Loucy (cell line): ENCODE measurements around the gene ATP1B3.

ENCODE experiments used
- H2AFZ ChIP-seq: fragments of 200-600 bp; sonication (generic); 2 replicates; pipeline ENCODE4 v1.6.0; 2016; ENCODE audit warnings: antibody characterized with exemption, mild to moderate bottlenecking, low read length, moderate library complexity
- H3F3A ChIP-seq: fragments of 200-600 bp; 2 replicates; pipeline ENCODE4 v1.6.0; 2016; ENCODE audit warnings: antibody characterized with exemption, low read depth, mild to moderate bottlenecking
- H3K27me3 ChIP-seq: fragments of 200-600 bp; sonication (generic); 2 replicates; pipeline ENCODE4 v1.6.1; 2014; ENCODE audit warnings: low read length, mild to moderate bottlenecking; ENCODE audit not compliant: insufficient read depth, poor library complexity, severe bottlenecking
- H3K36me3 ChIP-seq: fragments of 200-600 bp; sonication (generic); 2 replicates; pipeline ENCODE4 v1.6.1; 2016; ENCODE audit warnings: low read length; ENCODE audit not compliant: insufficient read depth
- H3K4me1 ChIP-seq: fragments of 200-600 bp; sonication (generic); 2 replicates; pipeline ENCODE4 v1.5.1; 2014; ENCODE audit warnings: low read length, mild to moderate bottlenecking; ENCODE audit not compliant: insufficient read depth, poor library complexity, severe bottlenecking
- H3K4me2 ChIP-seq: fragments of 200-600 bp; sonication (generic); 2 replicates; pipeline ENCODE4 v1.6.0; 2014; ENCODE audit warnings: antibody characterized with exemption, low read length, low read depth, mild to moderate bottlenecking; ENCODE audit not compliant: poor library complexity, severe bottlenecking
- H3K4me3 ChIP-seq: fragments of 200-600 bp; sonication (generic); 2 replicates; pipeline ENCODE4 v1.5.1; 2014; ENCODE audit warnings: low read length, mild to moderate bottlenecking, mixed read lengths; ENCODE audit not compliant: poor library complexity, severe bottlenecking
- H3K79me2 ChIP-seq: fragments of 200-600 bp; sonication (generic); 2 replicates; pipeline ENCODE4 v1.6.1; 2014; ENCODE audit warnings: low read length; ENCODE audit not compliant: insufficient read depth
- H3K9ac ChIP-seq: fragments of 200-600 bp; sonication (generic); 2 replicates; pipeline ENCODE4 v1.6.0; 2014; ENCODE audit warnings: mild to moderate bottlenecking, low read depth, low read length, moderate library complexity; ENCODE audit not compliant: poor library complexity, severe bottlenecking
- H3K9me2 ChIP-seq: fragments of 200-600 bp; sonication (generic); replicated peaks from 2 replicates; pipeline ENCODE4 v1.6.1; 2016; ENCODE audit warnings: low read depth, low read length, mixed read lengths
- H3K9me3 ChIP-seq: fragments of 200-600 bp; sonication (generic); 2 replicates; pipeline ENCODE4 v1.6.1; 2014; ENCODE audit warnings: mild to moderate bottlenecking, antibody characterized with exemption, low read length, low read depth; ENCODE audit not compliant: insufficient read depth
- H4K20me1 ChIP-seq: fragments of 200-600 bp; sonication (generic); 2 replicates; pipeline ENCODE4 v1.6.0; 2014; ENCODE audit warnings: antibody characterized with exemption, low read length, mild to moderate bottlenecking; ENCODE audit not compliant: insufficient read depth, poor library complexity, severe bottlenecking
- EZH2phosphoT487 ChIP-seq: fragments of 200-600 bp; IDR thresholded peaks from 2 replicates; pipeline ENCODE4 v1.6.1; 2018; ENCODE audit warnings: antibody characterized with exemption, mild to moderate bottlenecking, moderate library complexity, borderline replicate concordance
- TF ChIP-seq, protein P1 (sequence below): fragments of 200-600 bp; sonication (generic); conservative IDR thresholded peaks from 2 replicates; pipeline ENCODE4 v1.5.1; 2014; ENCODE audit warnings: mild to moderate bottlenecking, antibody characterized with exemption, low read length

Gene ATP1B3

DNA sequence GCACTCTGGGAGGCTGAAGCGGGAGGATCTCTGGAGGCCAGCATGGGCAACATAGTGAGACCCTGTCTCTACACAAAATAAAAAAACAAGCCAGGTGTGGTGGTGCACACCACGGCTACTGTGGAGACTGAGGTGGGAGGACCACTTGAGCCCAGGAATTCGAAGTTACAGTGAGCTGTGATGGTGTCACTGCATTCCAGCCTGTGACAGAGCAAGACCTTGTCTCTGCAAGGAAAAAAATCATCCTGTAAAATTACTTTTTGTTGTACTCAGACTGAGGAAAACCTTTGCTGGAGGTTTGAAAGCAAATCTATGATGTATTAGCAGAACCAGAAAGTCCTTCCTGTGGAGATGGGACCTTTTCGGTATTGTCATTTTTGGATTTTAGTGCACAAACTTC is 63.3 kb downstream of the ATP1B3 start:
- H3K4me1 ChIP-seq, result peaks cover 34% of the 10 kb centered on the region
- no peaks in the 10 kb centered on the region for H3K27me3 ChIP-seq
- no peaks in the 10 kb centered on the region for H3K9me3 ChIP-seq
- H3F3A ChIP-seq, result peaks cover 5% of the 10 kb centered on the region
- H3K4me2 ChIP-seq, result peak overlapping the region; percentile 74
- no peaks in the 10 kb centered on the region for H3K36me3 ChIP-seq
- peak overlapping the region; percentile 67 for H3K4me3 ChIP-seq
- no peak overlapping the region for H2AFZ ChIP-seq
- H3K9me2 ChIP-seq, result no peaks in the 10 kb centered on the region
- no peaks in the 10 kb centered on the region for H4K20me1 ChIP-seq
- H3K79me2 ChIP-seq, result no peaks in the 10 kb centered on the region
- H3K9ac ChIP-seq, result peak overlapping the region; percentile 43
- TF ChIP-seq, protein P1, sequence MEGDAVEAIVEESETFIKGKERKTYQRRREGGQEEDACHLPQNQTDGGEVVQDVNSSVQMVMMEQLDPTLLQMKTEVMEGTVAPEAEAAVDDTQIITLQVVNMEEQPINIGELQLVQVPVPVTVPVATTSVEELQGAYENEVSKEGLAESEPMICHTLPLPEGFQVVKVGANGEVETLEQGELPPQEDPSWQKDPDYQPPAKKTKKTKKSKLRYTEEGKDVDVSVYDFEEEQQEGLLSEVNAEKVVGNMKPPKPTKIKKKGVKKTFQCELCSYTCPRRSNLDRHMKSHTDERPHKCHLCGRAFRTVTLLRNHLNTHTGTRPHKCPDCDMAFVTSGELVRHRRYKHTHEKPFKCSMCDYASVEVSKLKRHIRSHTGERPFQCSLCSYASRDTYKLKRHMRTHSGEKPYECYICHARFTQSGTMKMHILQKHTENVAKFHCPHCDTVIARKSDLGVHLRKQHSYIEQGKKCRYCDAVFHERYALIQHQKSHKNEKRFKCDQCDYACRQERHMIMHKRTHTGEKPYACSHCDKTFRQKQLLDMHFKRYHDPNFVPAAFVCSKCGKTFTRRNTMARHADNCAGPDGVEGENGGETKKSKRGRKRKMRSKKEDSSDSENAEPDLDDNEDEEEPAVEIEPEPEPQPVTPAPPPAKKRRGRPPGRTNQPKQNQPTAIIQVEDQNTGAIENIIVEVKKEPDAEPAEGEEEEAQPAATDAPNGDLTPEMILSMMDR, result no peak
- no peak for TF ChIP-seq EZH2phosphoT487

DNA sequence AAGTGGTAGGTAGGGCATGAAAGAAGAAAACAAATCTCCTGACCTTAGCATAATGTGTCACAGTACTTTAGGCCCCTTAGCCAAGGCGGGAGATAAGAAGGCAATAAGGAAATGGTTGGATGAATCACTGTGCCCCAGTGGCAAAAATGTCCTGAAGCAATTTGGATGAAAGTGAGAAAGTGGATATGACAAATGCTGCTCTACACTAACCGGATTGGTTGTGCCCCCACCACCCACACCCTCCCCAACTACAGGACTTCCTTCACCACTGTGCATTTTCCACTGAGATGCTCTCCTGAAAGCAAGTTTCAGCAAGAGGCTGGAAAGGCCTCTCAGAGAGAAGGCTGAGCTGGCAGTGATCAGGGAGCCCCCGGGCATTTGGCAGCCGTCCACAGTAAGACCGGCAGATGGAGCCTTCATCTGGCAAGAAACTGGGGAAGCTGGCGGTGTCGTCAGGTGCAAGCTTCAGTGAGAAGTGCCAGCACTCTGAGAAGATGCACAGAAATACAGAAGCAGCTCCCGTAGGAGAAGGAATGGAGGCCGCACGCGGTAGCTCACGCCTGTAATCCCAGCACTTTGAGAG is 63.8 kb downstream of the ATP1B3 start:
- Histone ChIP-seq H3K9me2 (no peaks in the 10 kb centered on the region), H3K9ac (peak overlapping the region; percentile 43), H3K4me2 (peak overlapping the region; percentile 74), H4K20me1 (no peaks in the 10 kb centered on the region), H3K4me3 (peak overlapping the region; percentile 67), H3F3A (peaks cover 5% of the 10 kb centered on the region), H3K27me3 (no peaks in the 10 kb centered on the region), H2AFZ (no peak overlapping the region), H3K36me3 (no peaks in the 10 kb centered on the region), H3K4me1 (peaks cover 31% of the 10 kb centered on the region), H3K9me3 (no peaks in the 10 kb centered on the region), H3K79me2 (no peaks in the 10 kb centered on the region)
- TF ChIP-seq, protein P1, result peak; percentile 55
- TF ChIP-seq EZH2phosphoT487, result no peak

DNA sequence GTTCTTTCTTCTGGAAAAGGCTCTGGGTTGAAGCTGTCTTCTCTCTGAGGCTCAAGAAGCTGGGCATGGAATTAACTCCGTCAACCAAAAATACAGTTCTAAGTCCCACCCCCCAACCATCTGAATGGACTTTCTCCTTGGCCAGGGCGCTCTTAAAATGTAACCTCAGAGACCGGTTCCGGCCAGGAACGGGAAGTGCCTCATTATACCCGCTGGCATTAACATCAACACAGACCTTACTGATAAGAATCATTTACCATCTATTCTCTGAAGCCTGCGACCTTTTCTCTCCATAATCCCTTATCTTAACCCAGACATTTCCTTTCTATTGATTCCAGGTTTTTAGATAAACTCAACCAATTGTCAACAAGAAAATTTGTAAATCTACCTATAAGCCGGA is 64.7 kb downstream of the ATP1B3 start:
- no peaks in the 10 kb centered on the region for H4K20me1 ChIP-seq
- no peaks in the 10 kb centered on the region for H3K36me3 ChIP-seq
- H3K79me2 ChIP-seq, result no peaks in the 10 kb centered on the region
- H3K27me3 ChIP-seq, result no peaks in the 10 kb centered on the region
- no peak overlapping the region for H2AFZ ChIP-seq
- peaks cover 5% of the 10 kb centered on the region for H3F3A ChIP-seq
- peak overlapping the region; percentile 67 for H3K4me3 ChIP-seq
- no peaks in the 10 kb centered on the region for H3K9me2 ChIP-seq
- peaks cover 30% of the 10 kb centered on the region for H3K4me1 ChIP-seq
- H3K9me3 ChIP-seq, result no peaks in the 10 kb centered on the region
- H3K4me2 ChIP-seq, result peak overlapping the region; percentile 74
- peak overlapping the region; percentile 43 for H3K9ac ChIP-seq
- TF ChIP-seq, protein P1, result no peak
- no peak for TF ChIP-seq EZH2phosphoT487
